Hepatocyte (in vitro differentiated cells): Measurements from ENCODE around the gene RALGAPA2.

Experiments
- CTCF ChIP-seq: fragments of 200-600 bp; sonication (generic); IDR thresholded peaks from 2 replicates; pipeline ENCODE4 v1.5.1; 2016; ENCODE audit warnings: antibody characterized with exemption, mild to moderate bottlenecking; ENCODE audit not compliant: poor library complexity
- EZH2 ChIP-seq: fragments of 200-600 bp; sonication (generic); IDR thresholded peaks from 2 replicates; pipeline ENCODE4 v1.6.1; 2016; ENCODE audit warnings: antibody characterized with exemption, mild to moderate bottlenecking, borderline replicate concordance
- EZH2phosphoT487 ChIP-seq: fragments of 200-600 bp; sonication (generic); IDR thresholded peaks from one replicate; pipeline ENCODE4 v1.6.1; 2018; ENCODE audit warnings: antibody characterized with exemption, mild to moderate bottlenecking, low read depth, moderate library complexity; ENCODE audit not compliant: unreplicated experiment, severe bottlenecking

GRCh38 chr20:20440886-20441658, 271.4 kb downstream of the RALGAPA2 start:
- TF ChIP-seq EZH2phosphoT487, result no peak
- TF ChIP-seq CTCF, result no peak
- no peak for TF ChIP-seq EZH2
